NCI-H1436 (cell line): ENCODE data around the gene CCDC13.

ENCODE experiments used
- DNase-seq: peaks from one replicate; lab custom pipeline; 2025; lab: John Stamatoyannopoulos, UW

CCDC13 gene

DNA sequence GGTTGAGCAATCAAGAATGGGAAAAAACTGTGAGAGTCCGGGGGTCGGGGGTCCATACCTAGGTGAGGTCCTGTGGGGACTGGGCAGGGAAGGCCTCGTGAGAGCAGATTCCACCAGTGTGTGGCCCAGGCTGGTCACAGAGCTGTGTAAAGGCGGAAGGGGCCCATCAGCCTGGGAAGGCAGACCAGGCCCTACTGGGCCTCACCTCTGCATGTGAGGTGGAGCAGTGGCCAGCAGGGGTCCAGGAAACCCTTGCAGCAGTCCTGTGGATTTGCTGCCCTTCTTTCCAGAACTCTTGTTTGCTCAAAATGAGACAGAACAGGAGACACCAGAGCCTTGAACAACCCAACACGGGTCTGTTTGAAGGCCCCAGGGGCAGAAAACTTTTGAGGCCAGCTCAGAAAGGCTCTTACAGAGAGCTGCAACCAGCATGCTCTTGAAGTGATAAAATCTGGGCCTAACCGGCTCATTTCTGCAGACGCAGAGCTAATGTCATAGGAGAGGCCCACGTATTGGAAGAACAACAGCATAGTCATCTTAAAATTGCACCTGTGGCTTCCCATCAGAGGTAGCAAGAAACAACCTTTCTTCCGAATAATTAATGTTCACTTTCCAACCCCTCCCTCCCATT lies 40.1 kb downstream of the CCDC13 start:
- DNase-seq: no peak

DNA sequence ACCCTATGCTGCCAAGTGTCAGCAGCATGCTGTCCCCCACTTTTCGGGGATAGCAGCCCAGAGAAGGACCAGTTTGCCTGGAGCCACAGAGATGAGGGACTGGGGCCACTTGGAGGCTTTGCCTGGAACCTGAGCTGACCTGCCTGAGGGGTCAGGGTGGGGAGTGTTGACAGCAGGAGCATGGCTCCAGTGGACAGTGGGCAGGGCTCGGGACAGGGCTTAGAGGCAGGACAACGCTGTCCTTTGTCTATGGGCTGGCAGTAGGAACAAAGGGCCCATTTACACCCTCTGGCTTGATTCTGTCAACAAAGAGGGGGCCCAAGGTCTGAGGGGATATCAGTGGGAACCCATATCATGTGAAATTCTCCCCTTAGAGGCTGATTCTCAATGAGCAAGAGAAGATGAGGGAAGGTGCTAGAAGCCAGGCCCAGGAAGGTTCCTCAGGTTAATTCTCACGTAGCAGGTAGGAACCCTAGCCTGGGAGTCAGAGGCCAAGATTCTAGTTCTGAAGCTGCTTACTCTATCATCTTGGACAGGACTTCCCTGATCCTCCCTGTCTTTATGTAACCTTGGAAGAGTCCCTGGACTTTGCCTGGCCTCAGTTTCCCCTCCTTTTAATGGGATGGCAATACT lies 40.7 kb downstream of the CCDC13 start:
- DNase-seq: no peak

DNA sequence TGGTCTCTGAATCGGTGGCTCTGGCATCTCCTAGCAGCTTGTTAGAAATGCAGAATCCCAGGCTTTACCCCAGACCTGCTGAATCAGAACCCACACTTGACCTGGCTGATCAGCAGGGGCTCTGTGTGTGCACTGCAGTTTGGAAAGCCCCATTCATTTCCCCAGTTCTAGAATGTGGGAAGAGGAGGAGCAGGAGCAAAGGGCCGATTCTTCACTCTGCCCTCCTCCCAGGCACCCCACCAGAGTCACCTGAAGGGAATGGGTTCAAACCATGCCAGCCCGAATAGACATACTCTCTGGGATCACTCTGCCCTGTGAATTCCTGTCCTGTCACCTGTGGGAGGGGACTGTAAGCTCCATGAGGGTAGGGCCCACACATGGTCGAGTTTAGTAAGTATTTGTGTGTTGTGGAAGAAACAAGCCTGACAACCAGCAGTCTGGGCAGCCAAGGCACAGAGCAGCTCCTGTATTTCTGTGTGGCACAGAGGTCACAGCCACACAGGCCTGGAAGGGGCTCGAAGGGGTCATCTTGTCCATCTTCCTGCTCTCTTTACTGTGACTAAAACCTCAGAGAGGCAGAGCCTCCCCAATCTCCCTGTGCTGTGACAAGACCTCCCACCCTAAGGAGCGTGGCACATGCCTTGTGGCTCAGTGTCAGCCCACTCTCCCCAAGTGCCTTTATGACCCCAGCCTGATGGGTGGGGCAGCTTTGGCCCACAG lies 41.4 kb downstream of the CCDC13 start:
- DNase-seq: no peak

DNA sequence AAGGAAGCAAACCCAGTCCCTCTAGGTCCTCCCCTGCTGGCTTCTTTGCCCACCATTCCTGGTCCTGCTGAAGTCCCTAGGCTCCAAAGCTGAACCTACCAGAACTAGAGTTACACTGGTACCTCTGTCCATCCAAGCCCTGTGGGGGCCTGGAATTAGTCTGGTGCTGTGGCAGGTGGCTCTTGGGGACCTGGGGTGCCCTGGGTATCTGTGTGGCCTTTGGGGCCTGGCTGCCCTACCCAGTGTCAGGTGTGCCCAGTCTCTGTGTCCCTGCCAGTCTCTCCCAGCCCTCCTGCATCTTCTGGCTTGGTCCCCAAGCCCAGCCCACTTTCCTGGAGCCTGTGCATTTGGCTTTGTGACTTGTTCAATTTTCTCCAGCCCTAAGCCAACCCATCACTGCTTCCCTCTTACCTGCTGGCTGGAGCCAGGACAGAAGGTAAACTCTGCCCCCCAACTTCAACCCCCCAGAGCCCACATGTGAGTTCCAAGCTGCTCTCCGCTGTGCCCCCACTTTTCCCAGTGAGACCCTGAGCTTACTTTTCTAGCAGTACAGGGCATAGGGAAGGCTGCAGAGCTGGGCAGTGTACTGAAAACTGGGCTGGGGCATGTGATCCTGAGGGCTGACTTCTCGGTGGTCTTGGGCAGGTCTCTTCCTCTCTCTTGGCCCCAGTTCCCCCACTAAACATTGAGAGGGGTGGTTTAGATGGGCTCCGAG lies 42.2 kb downstream of the CCDC13 start:
- no peak for DNase-seq

DNA sequence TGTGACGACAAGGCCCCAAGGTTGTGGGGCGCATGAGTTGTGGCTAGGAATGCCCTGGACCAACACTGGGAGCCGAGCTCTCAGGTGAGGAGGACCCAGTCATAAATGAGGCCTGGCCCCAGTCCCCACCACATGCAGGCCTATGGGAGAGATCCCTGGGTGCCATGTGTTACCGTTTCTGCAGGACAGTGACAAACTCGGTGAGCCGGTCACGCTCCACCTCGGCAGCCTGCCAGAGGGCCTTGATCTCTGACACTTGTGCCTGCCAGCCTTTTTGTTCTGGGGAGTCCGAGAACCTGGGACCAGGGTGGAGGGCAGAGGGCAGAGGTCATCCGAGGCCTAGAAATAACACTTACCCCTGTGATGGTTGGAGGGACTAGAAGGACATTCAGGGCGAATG lies 42.8 kb downstream of the CCDC13 start:
- DNase-seq: no peak

DNA sequence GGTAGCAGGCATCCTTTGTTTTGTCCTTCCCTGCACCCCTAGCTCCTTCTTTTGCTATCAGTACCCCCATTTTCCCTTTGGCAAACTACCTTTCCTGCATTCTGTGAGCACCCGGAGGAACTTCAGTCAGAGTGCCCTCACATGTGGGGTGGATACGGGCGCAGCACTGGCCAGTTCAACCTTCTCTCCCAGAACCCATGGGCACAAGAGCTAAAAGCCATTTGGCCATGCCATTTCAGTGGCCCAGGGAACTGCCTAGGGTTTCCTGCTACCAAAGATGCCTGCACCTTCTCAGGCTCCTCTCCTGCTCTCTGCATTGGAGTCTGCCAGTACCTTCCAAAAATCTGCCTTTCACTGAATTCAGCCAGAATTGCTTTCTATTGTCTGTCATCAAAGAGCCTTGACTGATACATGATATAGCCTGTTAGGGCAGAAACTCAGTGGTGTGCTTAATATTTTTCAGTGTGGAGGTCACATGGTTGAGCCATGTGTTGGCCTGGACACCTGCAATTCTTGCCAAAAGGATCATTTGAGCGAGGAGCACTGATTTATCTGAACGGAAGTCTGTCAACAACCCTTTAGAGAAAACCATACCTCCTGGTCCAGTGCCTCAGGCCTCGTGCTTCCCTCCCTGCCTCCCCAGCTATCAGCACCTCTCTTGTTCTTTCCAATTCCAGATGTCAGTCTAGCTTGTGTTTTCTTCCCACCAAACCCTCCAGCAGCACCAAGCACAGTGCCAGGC lies 43.5 kb downstream of the CCDC13 start:
- no peak for DNase-seq

DNA sequence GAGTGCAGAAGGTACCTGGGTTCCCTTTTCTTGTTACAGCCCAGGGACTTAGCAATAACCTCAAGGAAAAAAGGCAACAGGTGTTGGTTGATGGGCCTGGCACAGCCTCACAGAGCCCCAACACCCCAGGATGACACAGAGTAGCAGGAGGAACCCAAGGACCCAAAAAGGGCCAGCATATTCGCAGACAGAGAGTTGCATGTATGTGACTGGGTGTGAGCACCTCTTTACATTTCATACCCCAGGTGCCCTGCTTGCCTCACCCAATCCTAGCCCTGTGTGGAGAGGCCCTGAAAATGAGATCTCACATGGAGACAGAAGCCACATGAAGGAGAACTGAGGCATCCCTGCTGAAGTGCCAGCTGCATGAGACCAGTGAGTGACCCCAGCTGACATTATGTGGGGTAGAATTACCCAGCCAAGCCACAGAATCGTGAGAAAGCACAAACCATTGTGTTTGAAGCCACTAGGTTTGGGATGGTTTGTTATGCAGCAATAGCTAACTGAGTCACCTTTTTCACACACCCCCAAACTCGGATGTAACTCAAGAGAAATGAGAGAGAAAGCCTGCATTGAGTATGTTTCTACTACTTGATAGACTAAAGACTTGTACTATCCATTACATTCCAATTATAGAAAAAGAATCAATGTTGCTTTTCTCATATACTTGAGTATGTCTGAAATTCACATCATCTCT lies 44.2 kb downstream of the CCDC13 start:
- DNase-seq: no peak

DNA sequence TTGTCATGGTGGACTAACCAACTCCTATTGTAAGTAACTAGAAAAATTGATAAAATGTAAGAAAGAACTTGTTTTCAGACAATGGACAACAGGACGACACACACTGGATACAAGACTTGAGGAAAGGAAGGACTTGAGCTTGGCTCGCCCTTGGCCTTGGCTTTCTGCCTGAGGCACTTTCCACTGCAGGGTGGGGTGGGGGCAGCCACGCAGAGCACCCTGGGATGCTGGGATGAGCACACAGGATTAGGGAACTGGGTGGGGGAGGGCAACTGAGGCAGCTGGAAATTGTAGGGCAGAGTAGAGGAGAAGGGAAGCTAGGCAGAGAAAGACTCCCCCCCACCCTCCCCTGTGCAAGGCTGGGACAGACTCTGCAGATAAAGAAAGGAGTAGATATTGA lies 45.0 kb downstream of the CCDC13 start:
- no peak for DNase-seq

DNA sequence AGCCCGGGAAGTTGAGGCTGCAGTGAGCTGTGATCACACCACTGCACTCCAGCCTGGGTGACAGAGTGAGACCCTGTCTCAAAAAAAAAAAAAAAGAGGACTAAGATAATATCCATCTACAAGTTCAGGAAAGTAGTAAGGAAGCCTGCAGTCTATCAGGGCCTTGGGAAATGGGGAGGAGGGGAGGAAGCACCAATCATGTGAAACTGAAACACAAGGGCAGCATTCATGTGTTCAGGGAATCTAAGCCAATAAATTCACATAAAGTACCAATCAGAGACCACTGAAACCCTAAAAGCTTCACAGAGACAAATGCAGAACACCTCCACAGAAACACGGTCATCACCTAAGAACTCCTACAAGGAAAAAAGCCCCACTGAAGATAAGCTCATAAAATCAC lies 47.6 kb downstream of the CCDC13 start:
- DNase-seq: no peak

DNA sequence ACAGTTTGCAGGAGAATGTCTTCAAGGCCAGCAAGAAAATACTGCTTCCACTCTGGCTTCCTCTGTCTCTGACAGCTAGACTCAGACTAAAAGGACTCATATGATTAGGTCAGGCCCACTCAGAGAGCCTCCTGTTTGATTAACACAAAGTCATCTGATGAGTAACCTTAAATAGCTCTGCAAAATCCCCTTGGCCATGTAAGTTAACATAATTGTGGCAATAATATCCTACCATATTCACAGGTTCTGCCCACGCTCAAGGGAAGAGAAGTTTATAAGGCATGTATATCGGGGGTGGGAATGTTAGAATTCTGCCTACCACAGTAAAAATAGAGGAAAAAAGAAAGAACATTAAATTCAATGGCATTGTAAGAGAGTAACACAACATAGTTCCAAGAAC lies 49.8 kb downstream of the CCDC13 start:
- no peak for DNase-seq
